ENCODE results near the gene JAGN1.

JAGN1 gene

GRCh38 chr3:9901967-9902366, 11.6 kb downstream of the JAGN1 start:
- H3K9me3 Mint-ChIP-seq: no peaks in the 10 kb centered on the region
- H3K4me3 Mint-ChIP-seq: no peak overlapping the region
- H3K36me3 Mint-ChIP-seq: peaks cover 2% of the 10 kb centered on the region
- H3K4me1 Mint-ChIP-seq: peaks cover 39% of the 10 kb centered on the region
- H3K27me3 Mint-ChIP-seq: no peaks in the 10 kb centered on the region
- H3K27ac Mint-ChIP-seq: no peak overlapping the region

- peak within 1 kb of the TSS; percentile 23 for H3K27ac Mint-ChIP-seq
- no peaks in the 10 kb centered on the region for H3K9me3 Mint-ChIP-seq
- peaks cover 37% of the 10 kb centered on the region for H3K4me1 Mint-ChIP-seq
- H3K36me3 Mint-ChIP-seq: peaks cover 2% of the 10 kb centered on the region
- H3K27me3 Mint-ChIP-seq: no peaks in the 10 kb centered on the region
- peak within 1 kb of the TSS; percentile 34 for H3K4me3 Mint-ChIP-seq
Observed at GRCh38 chr3:9902372-9903237, 12.2 kb downstream of the JAGN1 start, which contains the start of gene IL17RE. Gene IL17RE, plus strand, starts transcription at chr3:9902848. Its CDS starts 85 bp downstream, at chr3:9902933.

DNA sequence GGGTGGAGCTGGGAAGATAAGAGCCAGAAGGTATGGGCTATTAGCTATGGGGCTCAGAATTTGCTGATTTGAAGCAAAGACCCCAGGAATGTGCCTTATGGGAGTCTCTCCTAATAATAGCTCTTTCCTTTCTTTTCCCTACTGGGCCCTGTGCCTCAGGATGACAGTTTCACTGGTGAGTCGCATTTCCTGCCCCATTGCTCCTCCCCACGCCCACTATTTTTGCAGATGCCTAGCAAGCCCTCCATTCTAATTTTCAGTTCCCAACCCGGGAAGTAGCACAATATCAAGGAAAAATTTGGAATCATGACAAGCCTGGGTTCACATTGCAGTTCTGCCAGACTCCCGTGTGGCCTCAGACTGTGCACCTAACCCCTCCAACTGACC, 12.8 kb downstream of the JAGN1 start:
- peaks cover 33% of the 10 kb centered on the region for H3K4me1 Mint-ChIP-seq
- H3K27ac Mint-ChIP-seq: no peak overlapping the region
- peak overlapping the region; percentile 34 for H3K4me3 Mint-ChIP-seq
- H3K9me3 Mint-ChIP-seq: no peaks in the 10 kb centered on the region
- no peaks in the 10 kb centered on the region for H3K27me3 Mint-ChIP-seq
- no peaks in the 10 kb centered on the region for H3K36me3 Mint-ChIP-seq

GRCh38 chr3:9903904-9904303, 13.5 kb downstream of the JAGN1 start:
- Mint-ChIP-seq H3K9me3 (no peaks in the 10 kb centered on the region), H3K4me3 (no peak overlapping the region), H3K27ac (no peak overlapping the region), H3K27me3 (no peaks in the 10 kb centered on the region), H3K4me1 (peaks cover 27% of the 10 kb centered on the region), H3K36me3 (no peaks in the 10 kb centered on the region)

GRCh38 chr3:9906480-9906879, 16.1 kb downstream of the JAGN1 start:
- Mint-ChIP-seq H3K4me3 (no peak overlapping the region), H3K27me3 (no peaks in the 10 kb centered on the region), H3K36me3 (no peaks in the 10 kb centered on the region), H3K9me3 (no peaks in the 10 kb centered on the region), H3K27ac (no peak overlapping the region), H3K4me1 (peaks cover 31% of the 10 kb centered on the region)

GRCh38 chr3:9908286-9908685, 17.9 kb downstream of the JAGN1 start:
- no peaks in the 10 kb centered on the region for H3K36me3 Mint-ChIP-seq
- peaks cover 21% of the 10 kb centered on the region for H3K4me1 Mint-ChIP-seq
- no peak overlapping the region for H3K4me3 Mint-ChIP-seq
- peaks cover 2% of the 10 kb centered on the region for H3K27me3 Mint-ChIP-seq
- H3K27ac Mint-ChIP-seq: no peak overlapping the region
- H3K9me3 Mint-ChIP-seq: no peaks in the 10 kb centered on the region

- Mint-ChIP-seq H3K27ac (peak overlapping the region; percentile 1), H3K4me3 (no peak overlapping the region), H3K9me3 (no peaks in the 10 kb centered on the region), H3K4me1 (peaks cover 13% of the 10 kb centered on the region), H3K36me3 (no peaks in the 10 kb centered on the region), H3K27me3 (peaks cover 2% of the 10 kb centered on the region)
Observed at GRCh38 chr3:9909221-9910013, 19.0 kb downstream of the JAGN1 start.

GRCh38 chr3:9911863-9912262, 21.5 kb downstream of the JAGN1 start:
- H3K4me3 Mint-ChIP-seq: no peak overlapping the region
- peaks cover 16% of the 10 kb centered on the region for H3K4me1 Mint-ChIP-seq
- H3K9me3 Mint-ChIP-seq: no peaks in the 10 kb centered on the region
- H3K36me3 Mint-ChIP-seq: no peaks in the 10 kb centered on the region
- H3K27me3 Mint-ChIP-seq: peaks cover 2% of the 10 kb centered on the region
- H3K27ac Mint-ChIP-seq: no peak overlapping the region

- Mint-ChIP-seq H3K4me3 (no peak overlapping the region), H3K27ac (no peak overlapping the region), H3K4me1 (peaks cover 18% of the 10 kb centered on the region), H3K36me3 (no peaks in the 10 kb centered on the region), H3K27me3 (peaks cover 2% of the 10 kb centered on the region), H3K9me3 (no peaks in the 10 kb centered on the region)
Observed at GRCh38 chr3:9912294-9912935, 22.0 kb downstream of the JAGN1 start.

DNA sequence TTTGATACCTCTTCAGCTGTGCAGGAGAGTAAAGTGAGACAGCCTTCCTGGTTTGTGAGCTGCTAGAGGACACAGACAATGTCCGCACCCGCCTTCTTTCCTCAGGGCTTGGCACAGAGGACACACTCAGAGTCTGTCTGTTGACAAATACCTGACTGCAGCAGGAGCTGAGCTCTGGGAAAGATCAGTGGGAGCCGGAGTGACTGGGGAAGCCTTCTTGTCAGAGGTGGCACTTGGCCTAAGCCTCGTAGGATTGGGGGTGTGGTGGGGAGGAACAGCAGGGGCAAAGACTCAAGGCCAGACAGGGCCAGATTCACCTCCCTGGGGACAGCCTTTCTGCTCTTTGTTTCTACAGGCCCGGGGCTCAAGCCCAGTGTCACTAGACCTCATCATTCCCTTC, 23.2 kb downstream of the JAGN1 start:
- H3K27me3 Mint-ChIP-seq: peaks cover 2% of the 10 kb centered on the region
- H3K27ac Mint-ChIP-seq: no peak overlapping the region
- H3K4me3 Mint-ChIP-seq: no peak overlapping the region
- H3K36me3 Mint-ChIP-seq: no peaks in the 10 kb centered on the region
- no peaks in the 10 kb centered on the region for H3K9me3 Mint-ChIP-seq
- peaks cover 18% of the 10 kb centered on the region for H3K4me1 Mint-ChIP-seq

GRCh38 chr3:9914011-9914410, 23.6 kb downstream of the JAGN1 start:
- H3K4me1 Mint-ChIP-seq: peaks cover 18% of the 10 kb centered on the region
- H3K27me3 Mint-ChIP-seq: peaks cover 2% of the 10 kb centered on the region
- no peaks in the 10 kb centered on the region for H3K9me3 Mint-ChIP-seq

DNA sequence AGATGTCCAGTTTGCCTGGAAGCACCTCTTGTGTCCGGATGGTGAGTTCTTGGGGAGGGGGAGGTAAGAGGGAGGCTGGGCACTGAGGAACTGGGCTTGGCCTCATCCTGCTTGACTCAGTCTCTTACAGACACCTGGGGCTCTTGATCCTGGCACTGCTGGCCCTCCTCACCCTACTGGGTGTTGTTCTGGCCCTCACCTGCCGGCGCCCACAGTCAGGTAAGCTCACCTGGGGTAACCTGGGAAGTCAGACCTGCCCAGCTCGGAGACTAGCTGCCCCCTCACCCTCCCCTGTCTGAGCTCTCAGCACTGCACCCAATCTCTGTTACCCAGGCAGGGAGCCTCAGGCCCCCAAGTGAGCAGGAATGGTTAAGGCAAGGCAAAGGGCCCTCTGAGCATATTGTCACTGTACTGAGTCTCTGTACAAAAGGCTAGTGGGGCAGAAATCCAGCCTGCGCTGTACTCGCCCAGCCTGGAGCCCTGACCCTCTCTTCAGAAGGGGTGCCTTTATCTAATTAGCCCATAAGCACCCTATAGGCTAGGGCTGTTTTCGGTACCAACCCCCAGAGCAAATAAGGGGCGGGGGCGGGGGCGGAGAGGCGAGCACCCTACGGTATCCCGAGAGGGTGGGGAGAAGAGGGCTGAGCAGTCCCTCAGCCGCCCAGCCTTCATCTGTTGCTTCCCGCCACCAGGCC, 24.3 kb downstream of the JAGN1 start:
- peak overlapping the region; percentile 47 for H3K4me3 Mint-ChIP-seq
- H3K4me1 Mint-ChIP-seq: peaks cover 11% of the 10 kb centered on the region
- no peak overlapping the region for H3K27ac Mint-ChIP-seq
- no peaks in the 10 kb centered on the region for H3K9me3 Mint-ChIP-seq
- H3K36me3 Mint-ChIP-seq: no peaks in the 10 kb centered on the region
- peaks cover 2% of the 10 kb centered on the region for H3K27me3 Mint-ChIP-seq

More at GRCh38 chr3:9914011-9914410, 23.6 kb downstream of the JAGN1 start:
- H3K27ac Mint-ChIP-seq: no peak overlapping the region
- peak overlapping the region; percentile 7 for H3K4me3 Mint-ChIP-seq
- no peaks in the 10 kb centered on the region for H3K36me3 Mint-ChIP-seq

DNA sequence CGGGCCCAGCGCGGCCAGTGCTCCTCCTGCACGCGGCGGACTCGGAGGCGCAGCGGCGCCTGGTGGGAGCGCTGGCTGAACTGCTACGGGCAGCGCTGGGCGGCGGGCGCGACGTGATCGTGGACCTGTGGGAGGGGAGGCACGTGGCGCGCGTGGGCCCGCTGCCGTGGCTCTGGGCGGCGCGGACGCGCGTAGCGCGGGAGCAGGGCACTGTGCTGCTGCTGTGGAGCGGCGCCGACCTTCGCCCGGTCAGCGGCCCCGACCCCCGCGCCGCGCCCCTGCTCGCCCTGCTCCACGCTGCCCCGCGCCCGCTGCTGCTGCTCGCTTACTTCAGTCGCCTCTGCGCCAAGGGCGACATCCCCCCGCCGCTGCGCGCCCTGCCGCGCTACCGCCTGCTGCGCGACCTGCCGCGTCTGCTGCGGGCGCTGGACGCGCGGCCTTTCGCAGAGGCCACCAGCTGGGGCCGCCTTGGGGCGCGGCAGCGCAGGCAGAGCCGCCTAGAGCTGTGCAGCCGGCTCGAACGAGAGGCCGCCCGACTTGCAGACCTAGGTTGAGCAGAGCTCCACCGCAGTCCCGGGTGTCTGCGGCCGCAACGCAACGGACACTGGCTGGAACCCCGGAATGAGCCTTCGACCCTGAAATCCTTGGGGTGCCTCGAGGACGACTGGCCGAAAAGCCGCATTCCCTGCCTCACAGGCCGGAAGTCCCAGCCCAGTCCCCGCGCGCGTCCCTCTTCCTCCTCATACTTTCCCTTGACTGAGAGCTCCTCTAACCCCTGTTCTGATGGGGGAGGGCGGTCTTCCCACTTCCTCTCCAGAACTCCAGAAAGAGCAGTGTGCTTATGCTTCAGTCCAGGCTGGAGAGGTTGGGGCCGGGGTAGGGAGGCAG, 25.1 kb downstream of the JAGN1 start:
- Mint-ChIP-seq H3K27ac (peak overlapping the region; percentile 51), H3K36me3 (no peaks in the 10 kb centered on the region), H3K27me3 (peaks cover 2% of the 10 kb centered on the region), H3K4me1 (peaks cover 9% of the 10 kb centered on the region), H3K4me3 (peak overlapping the region; percentile 78), H3K9me3 (no peaks in the 10 kb centered on the region)

DNA sequence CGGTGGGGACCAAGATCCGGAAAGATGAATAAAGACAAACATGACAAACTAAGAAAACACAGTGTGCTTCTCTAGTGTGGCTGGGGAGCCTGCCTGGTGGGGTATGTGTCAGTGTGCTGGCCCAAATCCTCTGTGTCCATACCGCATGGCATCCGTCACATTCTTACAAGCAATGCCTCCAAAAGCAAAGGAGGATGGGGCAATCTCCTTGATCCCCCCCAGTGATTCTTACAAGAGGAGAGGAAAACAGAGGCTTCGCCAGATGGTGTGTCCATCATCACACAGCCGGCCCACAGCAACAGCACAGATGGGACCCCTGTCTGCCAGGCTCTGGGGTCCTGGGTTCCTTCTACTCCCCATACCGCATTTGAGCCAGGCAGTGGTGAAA, 25.9 kb downstream of the JAGN1 start:
- Mint-ChIP-seq H3K4me3 (peak overlapping the region; percentile 69), H3K4me1 (peaks cover 9% of the 10 kb centered on the region), H3K27me3 (peaks cover 2% of the 10 kb centered on the region), H3K9me3 (no peaks in the 10 kb centered on the region), H3K27ac (no peak overlapping the region), H3K36me3 (no peaks in the 10 kb centered on the region)
